Measurements from ENCODE around the gene TFDP1.
"Not testable (repeated sequence)": the region's sequence is repeated elsewhere in the genome, so short reads cannot be mapped to it uniquely, and the experiment has no call there.

The TFDP1 gene

GRCh38 chr13:113586661-113587479, 2.3 kb downstream of the TFDP1 start:
- Histone ChIP-seq H3K4me1 (ENCODE audit: control insufficient read depth, insufficient read depth, low read length) (0 out of 2 replicates have a peak, but pooled peaks cover 4% of the 10 kb centered on the region), H3K4me3 (ENCODE audit: low read length) (no peak overlapping the region), H3K27ac (ENCODE audit: low read length) (no peak overlapping the region), H3K27me3 (ENCODE audit: control insufficient read depth, insufficient read depth, low read length) (no peaks in the 10 kb centered on the region), H3K9me3 (ENCODE audit: control insufficient read depth, insufficient read depth, low read length) (no peaks in the 10 kb centered on the region), H3K36me3 (ENCODE audit: control insufficient read depth, insufficient read depth, low read length) (peaks cover 11% of the 10 kb centered on the region)
- DNase-seq (ENCODE audit: low read depth, low spot score), result no peak
- no CpG with 5 or more reads among the region's 23 CpGs for WGBS (ENCODE audit: insufficient coverage, insufficient read length)

- 100% methylated on average over 2 of the region's 6 CpGs for WGBS (ENCODE audit: insufficient coverage, insufficient read length)
- Histone ChIP-seq H3K4me1 (ENCODE audit: control insufficient read depth, insufficient read depth, low read length) (0 out of 2 replicates have a peak, but pooled peaks cover 2% of the 10 kb centered on the region), H3K9me3 (ENCODE audit: control insufficient read depth, insufficient read depth, low read length) (no peaks in the 10 kb centered on the region), H3K36me3 (ENCODE audit: control insufficient read depth, insufficient read depth, low read length) (peaks cover 15% of the 10 kb centered on the region), H3K4me3 (ENCODE audit: low read length) (no peak overlapping the region), H3K27me3 (ENCODE audit: control insufficient read depth, insufficient read depth, low read length) (no peaks in the 10 kb centered on the region), H3K27ac (ENCODE audit: low read length) (no peak overlapping the region)
- DNase-seq (ENCODE audit: low read depth, low spot score), result no peak
Measured at GRCh38 chr13:113588394-113589111, 4.0 kb downstream of the TFDP1 start.

GRCh38 chr13:113589251-113589960, 4.9 kb downstream of the TFDP1 start:
- no CpG with 5 or more reads among the region's 18 CpGs for WGBS (ENCODE audit: insufficient coverage, insufficient read length)

GRCh38 chr13:113589961-113590339, 5.4 kb downstream of the TFDP1 start:
- no peak for DNase-seq (ENCODE audit: low read depth, low spot score)
- WGBS (ENCODE audit: insufficient coverage, insufficient read length), result no CpG with 5 or more reads among the region's 14 CpGs
- Histone ChIP-seq H3K4me1 (ENCODE audit: control insufficient read depth, insufficient read depth, low read length) (no peaks in the 10 kb centered on the region), H3K4me3 (ENCODE audit: low read length) (no peak overlapping the region), H3K9me3 (ENCODE audit: control insufficient read depth, insufficient read depth, low read length) (no peaks in the 10 kb centered on the region), H3K27me3 (ENCODE audit: control insufficient read depth, insufficient read depth, low read length) (no peaks in the 10 kb centered on the region), H3K27ac (ENCODE audit: low read length) (no peak overlapping the region), H3K36me3 (ENCODE audit: control insufficient read depth, insufficient read depth, low read length) (peaks cover 19% of the 10 kb centered on the region)

More at GRCh38 chr13:113589251-113589960, 4.9 kb downstream of the TFDP1 start:
- Histone ChIP-seq H3K9me3 (ENCODE audit: control insufficient read depth, insufficient read depth, low read length) (no peaks in the 10 kb centered on the region), H3K27me3 (ENCODE audit: control insufficient read depth, insufficient read depth, low read length) (no peaks in the 10 kb centered on the region), H3K27ac (ENCODE audit: low read length) (no peak overlapping the region), H3K36me3 (ENCODE audit: control insufficient read depth, insufficient read depth, low read length) (peaks cover 18% of the 10 kb centered on the region), H3K4me1 (ENCODE audit: control insufficient read depth, insufficient read depth, low read length) (no peaks in the 10 kb centered on the region), H3K4me3 (ENCODE audit: low read length) (no peak overlapping the region)
- no peak for DNase-seq (ENCODE audit: low read depth, low spot score)

GRCh38 chr13:113591750-113592149, 7.2 kb downstream of the TFDP1 start:
- Histone ChIP-seq H3K9me3 (ENCODE audit: control insufficient read depth, insufficient read depth, low read length) (no peaks in the 10 kb centered on the region), H3K4me1 (ENCODE audit: control insufficient read depth, insufficient read depth, low read length) (no peaks in the 10 kb centered on the region), H3K27me3 (ENCODE audit: control insufficient read depth, insufficient read depth, low read length) (no peaks in the 10 kb centered on the region), H3K27ac (ENCODE audit: low read length) (no peak overlapping the region), H3K4me3 (ENCODE audit: low read length) (no peak overlapping the region), H3K36me3 (ENCODE audit: control insufficient read depth, insufficient read depth, low read length) (peaks cover 21% of the 10 kb centered on the region)
- DNase-seq (ENCODE audit: low read depth, low spot score), result no peak
- WGBS (ENCODE audit: insufficient coverage, insufficient read length), result no CpG with 5 or more reads among the region's 11 CpGs

- no peak overlapping the region for H3K27ac ChIP-seq (ENCODE audit: low read length)
- WGBS (ENCODE audit: insufficient coverage, insufficient read length), result no CpG with 5 or more reads among the region's 5 CpGs
- no peak overlapping the region for H3K4me3 ChIP-seq (ENCODE audit: low read length)
- no peaks in the 10 kb centered on the region for H3K27me3 ChIP-seq (ENCODE audit: control insufficient read depth, insufficient read depth, low read length)
- no peak for DNase-seq (ENCODE audit: low read depth, low spot score)
- H3K9me3 ChIP-seq (ENCODE audit: control insufficient read depth, insufficient read depth, low read length), result no peaks in the 10 kb centered on the region
- H3K36me3 ChIP-seq (ENCODE audit: control insufficient read depth, insufficient read depth, low read length), result peaks cover 18% of the 10 kb centered on the region
- H3K4me1 ChIP-seq (ENCODE audit: control insufficient read depth, insufficient read depth, low read length), result no peaks in the 10 kb centered on the region
Measured at GRCh38 chr13:113592571-113592970, 8.0 kb downstream of the TFDP1 start.

- WGBS (ENCODE audit: insufficient coverage, insufficient read length), result no CpG with 5 or more reads among the region's 21 CpGs
- not testable (repeated sequence) for H3K27me3 ChIP-seq (ENCODE audit: control insufficient read depth, insufficient read depth, low read length); H3K4me3 ChIP-seq (ENCODE audit: low read length); H3K4me1 ChIP-seq (ENCODE audit: control insufficient read depth, insufficient read depth, low read length); DNase-seq (ENCODE audit: low read depth, low spot score); H3K27ac ChIP-seq (ENCODE audit: low read length); H3K9me3 ChIP-seq (ENCODE audit: control insufficient read depth, insufficient read depth, low read length)
- H3K36me3 ChIP-seq (ENCODE audit: control insufficient read depth, insufficient read depth, low read length), result peaks cover 21% of the 10 kb centered on the region
Measured at GRCh38 chr13:113594066-113594821, 9.7 kb downstream of the TFDP1 start.

GRCh38 chr13:113595131-113595530, 10.6 kb downstream of the TFDP1 start:
- Histone ChIP-seq H3K4me1 (ENCODE audit: control insufficient read depth, insufficient read depth, low read length) (no peaks in the 10 kb centered on the region), H3K9me3 (ENCODE audit: control insufficient read depth, insufficient read depth, low read length) (no peaks in the 10 kb centered on the region), H3K27me3 (ENCODE audit: control insufficient read depth, insufficient read depth, low read length) (no peaks in the 10 kb centered on the region), H3K27ac (ENCODE audit: low read length) (no peak overlapping the region), H3K4me3 (ENCODE audit: low read length) (no peak overlapping the region), H3K36me3 (ENCODE audit: control insufficient read depth, insufficient read depth, low read length) (peaks cover 17% of the 10 kb centered on the region; the same call in 1 of the 2 replicates)
- 100% methylated on average over 1 of the region's 8 CpGs for WGBS (ENCODE audit: insufficient coverage, insufficient read length)
- DNase-seq (ENCODE audit: low read depth, low spot score), result no peak

- no CpG with 5 or more reads among the region's 27 CpGs for WGBS (ENCODE audit: insufficient coverage, insufficient read length)
- DNase-seq (ENCODE audit: low read depth, low spot score), result no peak
Measured at GRCh38 chr13:113596321-113597200, 12.0 kb downstream of the TFDP1 start.

More at GRCh38 chr13:113596321-113597200, 12.0 kb downstream of the TFDP1 start:
- Histone ChIP-seq H3K36me3 (ENCODE audit: control insufficient read depth, insufficient read depth, low read length) (peaks cover 17% of the 10 kb centered on the region; the same call in 1 of the 2 replicates), H3K9me3 (ENCODE audit: control insufficient read depth, insufficient read depth, low read length) (no peaks in the 10 kb centered on the region), H3K27ac (ENCODE audit: low read length) (no peak overlapping the region), H3K4me3 (ENCODE audit: low read length) (no peak overlapping the region; the same call in 1 of the 2 replicates), H3K4me1 (ENCODE audit: control insufficient read depth, insufficient read depth, low read length) (no peaks in the 10 kb centered on the region), H3K27me3 (ENCODE audit: control insufficient read depth, insufficient read depth, low read length) (no peaks in the 10 kb centered on the region)

Data from iPS DF 6.9 (cell line).